ENCODE measurements around the gene POP7.
"Not testable (repeated sequence)": the region's sequence is repeated elsewhere in the genome, so short reads cannot be mapped to it uniquely, and the experiment has no call there.

Gene POP7

GRCh38 chr7:100705753-100706671 is at the start of gene POP7:
Gene POP7 (plus strand): TSS chr7:100706121. CDS start chr7:100706831, 710 bp downstream.
- peak; percentile 96 for DNase-seq (ENCODE audit: low read depth)

GRCh38 chr7:100662194-100662776 is 43.6 kb upstream of the POP7 start:
- DNase-seq (ENCODE audit: low read depth), result not testable (repeated sequence)

- DNase-seq (ENCODE audit: low read depth), result no peak
Observed at GRCh38 chr7:100665168-100665726, 40.7 kb upstream of the POP7 start.

GRCh38 chr7:100667331-100668068 is 38.4 kb upstream of the POP7 start:
- DNase-seq (ENCODE audit: low read depth), result no peak

GRCh38 chr7:100668069-100668449 is 37.9 kb upstream of the POP7 start:
- DNase-seq (ENCODE audit: low read depth), result no peak

GRCh38 chr7:100669106-100669505 is 36.8 kb upstream of the POP7 start:
- not testable (repeated sequence) for DNase-seq (ENCODE audit: low read depth)

- DNase-seq (ENCODE audit: low read depth), result no peak
Observed at GRCh38 chr7:100670074-100670473, 35.8 kb upstream of the POP7 start.

GRCh38 chr7:100671353-100672327 is 34.3 kb upstream of the POP7 start:
- DNase-seq (ENCODE audit: low read depth), result no peak

- peak; percentile 96 for DNase-seq (ENCODE audit: low read depth)
Observed at GRCh38 chr7:100673302-100673941, 32.5 kb upstream of the POP7 start, which contains the start of gene GNB2. Gene GNB2 (plus strand): TSS chr7:100673740. CDS start chr7:100676266, 2,526 bp downstream.

- peak; percentile 32 for DNase-seq (ENCODE audit: low read depth)
Observed at GRCh38 chr7:100673942-100674410, 31.9 kb upstream of the POP7 start.

GRCh38 chr7:100674411-100675104 is 31.4 kb upstream of the POP7 start:
- DNase-seq (ENCODE audit: low read depth), result no peak

- DNase-seq (ENCODE audit: low read depth), result no peak
Observed at GRCh38 chr7:100675105-100675451, 30.8 kb upstream of the POP7 start.

GRCh38 chr7:100675581-100676350 is 30.2 kb upstream of the POP7 start:
- DNase-seq (ENCODE audit: low read depth), result peak; percentile 97

- DNase-seq (ENCODE audit: low read depth), result no peak
Observed at GRCh38 chr7:100676501-100677306, 29.2 kb upstream of the POP7 start.

- DNase-seq (ENCODE audit: low read depth), result no peak
Observed at GRCh38 chr7:100677308-100678267, 28.3 kb upstream of the POP7 start.

- no peak for DNase-seq (ENCODE audit: low read depth)
Observed at GRCh38 chr7:100678291-100678984, 27.5 kb upstream of the POP7 start.

Data from T-helper 22 cell (primary cell).